GM10266 (cell line): ENCODE measurements around the gene GSG1.
A peak's percentile ranks its signal among the peaks of the same experiment; 100 is the strongest.

ENCODE experiments used
- DNase-seq: peaks from one replicate; pipeline ENCODE4 v3.0.0; 2012; ENCODE audit errors: extremely low spot score
- CTCF ChIP-seq: IDR thresholded peaks from 2 replicates; pipeline ENCODE4 v1.5.1; 2012; ENCODE audit warnings: mild to moderate bottlenecking, low read depth; ENCODE audit not compliant: control insufficient read depth, insufficient read depth; ENCODE audit errors: missing control alignments

GSG1 gene

GRCh38 chr12:13099066-13099843, 4.2 kb downstream of the GSG1 start:
- TF ChIP-seq CTCF = no peak
- DNase-seq = no peak

GRCh38 chr12:13097491-13098011, 5.9 kb downstream of the GSG1 start:
- no peak for TF ChIP-seq CTCF
- DNase-seq = no peak

GRCh38 chr12:13095266-13095995, 8.0 kb downstream of the GSG1 start:
- DNase-seq = no peak
- no peak for TF ChIP-seq CTCF

GRCh38 chr12:13094367-13094766, 9.1 kb downstream of the GSG1 start:
- no peak for TF ChIP-seq CTCF
- peak; percentile 24 for DNase-seq

- no peak for TF ChIP-seq CTCF
These were observed 9.6 kb downstream of the GSG1 start for GRCh38 chr12:13093848-13094220.

GRCh38 chr12:13093191-13093847, 10.1 kb downstream of the GSG1 start:
- no peak for DNase-seq
- no peak for TF ChIP-seq CTCF

More at GRCh38 chr12:13093848-13094220, 9.6 kb downstream of the GSG1 start:
- DNase-seq = no peak
